Caco-2 (cell line): ENCODE data around the gene TBKBP1. TPM values are rescaled to one million over a fixed set of nuclear protein-coding genes. Genes with fewer than 3 reads are reported as not detected.

Experiments
- BruUV-seq: library from RNA; stranded (reverse); fragments of 400-500 nt; replicated peaks from 2 replicates; lab custom pipeline; 2021; lab: Mats Ljungman, UMichigan
- CTCF ChIA-PET: fragments of 300-600 bp; sonication (Branson Sonifier 250); formaldehyde crosslinking; loops from one replicate; lab custom pipeline; 2022; ENCODE audit warnings: antibody characterized with exemption; lab: Charles Lee
- POLR2A ChIA-PET: fragments of 300-600 bp; sonication (Branson Sonifier 250); formaldehyde crosslinking; loops from one replicate; lab custom pipeline; 2022; ENCODE audit warnings: antibody characterized with exemption; lab: Charles Lee
- DNase-seq, 2 experiments: peaks; one replicate each; pipeline versions ENCODE4 v3.0.0 to v3.0.0-alpha.2; 2020 to 2022
- H3K27me3 ChIP-seq: replicated peaks from 2 replicates; pipeline ENCODE4 v1.6.0; 2011; ENCODE audit warnings: low read length; ENCODE audit not compliant: control insufficient read depth, insufficient read depth
- H3K36me3 ChIP-seq: 2 replicates; pipeline ENCODE4 v1.5.1; 2011; ENCODE audit warnings: low read length; ENCODE audit not compliant: control insufficient read depth, insufficient read depth
- H3K4me1 ChIP-seq: fragments of 250-450 bp; sonication (Bioruptor Pico); 2 replicates; pipeline ENCODE4 v1.5.1; 2020; ENCODE audit warnings: mild to moderate bottlenecking
- H3K4me3 ChIP-seq: 2 replicates; pipeline ENCODE4 v1.5.1; 2011; ENCODE audit warnings: low read depth, mild to moderate bottlenecking, control low read depth, low read length
- H3K9me3 ChIP-seq: fragments of 250-450 bp; sonication (Bioruptor Pico); 2 replicates; pipeline ENCODE4 v1.5.1; 2020; ENCODE audit warnings: mild to moderate bottlenecking, moderate library complexity
- H3K27ac Mint-ChIP-seq: one replicate; pipeline ENCODE4 v1.8.0; 2022; ENCODE audit warnings: mixed read lengths; ENCODE audit not compliant: unreplicated experiment
- H3K27me3 Mint-ChIP-seq: one replicate; pipeline ENCODE4 v1.8.0; 2022; ENCODE audit warnings: mixed read lengths; ENCODE audit not compliant: insufficient read depth, unreplicated experiment
- H3K36me3 Mint-ChIP-seq: one replicate; pipeline ENCODE4 v1.8.0; 2022; ENCODE audit warnings: mild to moderate bottlenecking, mixed read lengths; ENCODE audit not compliant: insufficient read depth, unreplicated experiment
- H3K4me1 Mint-ChIP-seq: one replicate; pipeline ENCODE4 v1.8.0; 2022; ENCODE audit warnings: low read depth, mixed read lengths; ENCODE audit not compliant: unreplicated experiment
- H3K4me3 Mint-ChIP-seq: one replicate; pipeline ENCODE4 v1.8.0; 2022; ENCODE audit warnings: mild to moderate bottlenecking, moderate library complexity, mixed read lengths; ENCODE audit not compliant: unreplicated experiment
- H3K9me3 Mint-ChIP-seq: one replicate; pipeline ENCODE4 v1.8.0; 2022; ENCODE audit warnings: mixed read lengths; ENCODE audit not compliant: unreplicated experiment
- CTCF ChIP-seq, 2 experiments: fragments of 200-600 bp in 1 of 2; IDR thresholded peaks; 1 replicate in 1 of 2; 2 replicates in 1 of 2; pipeline versions ENCODE4 v1.5.1 to v1.8.0; 2011 to 2022; ENCODE audit warnings: antibody characterized with exemption in 1 of 2, control low read depth in 1 of 2, inconsistent platforms in 1 of 2, low read depth in 1 of 2, low read length in 1 of 2, mild to moderate bottlenecking in 1 of 2, moderate library complexity in 1 of 2; ENCODE audit not compliant: insufficient read depth in 1 of 2, severe bottlenecking in 1 of 2, unreplicated experiment in 1 of 2
- intact Hi-C: fragments of 100-400 bp; cut with micrococcal nuclease; formaldehyde crosslinking; loops from one replicate; pipeline ENCODE4 v1.10.0; 2022; ENCODE audit not compliant: unreplicated experiment
- total RNA-seq: library from RNA; stranded (reverse); gene quantifications from 2 replicates; pipeline ENCODE4 v1.2.3, GENCODE V29; 2022

Gene TBKBP1
- total RNA-seq, 1 experiment from 2014 or later = 27.4 TPM

- Mint-ChIP-seq H3K4me1 (peaks cover 27% of the 10 kb centered on the region), H3K27ac (peak within 1 kb of the TSS; percentile 83), H3K27me3 (no peaks in the 10 kb centered on the region), H3K36me3 (peaks cover 56% of the 10 kb centered on the region), H3K4me3 (peak within 1 kb of the TSS; percentile 87), H3K9me3 (no peaks in the 10 kb centered on the region)
- H3K4me3 ChIP-seq = peak within 1 kb of the TSS; percentile 92
- H3K36me3 ChIP-seq = peaks cover 5% of the 10 kb centered on the region
- intact Hi-C loops = loop anchor here (1.0 to 2.0 kb wide), 2 partner anchors 27 to 31 kb away; no protein-coding TSS in a partner anchor
- peaks cover 29% of the 10 kb centered on the region for H3K4me1 ChIP-seq
- H3K9me3 ChIP-seq = no peaks in the 10 kb centered on the region
- DNase-seq = peak; percentile 100
- CTCF ChIA-PET = interaction anchor here (0.6 to 3.7 kb wide), 16 partner anchors 15 to 298 kb away, joined by 3 to 50 read pairs (median 4); partner anchors contain the start of genes LRRC46, MRPL10, OSBPL7 and TBX21
- no TSS peak for BruUV-seq
- peak in 1 of 2 experiments; percentile 2 for TF ChIP-seq CTCF (IDR thresholded peaks at IDR 0.05; ENCODE audit: insufficient read depth in 1 of 2, low read depth in 1 of 2, low read length in 1 of 2, severe bottlenecking in 1 of 2, unreplicated experiment in 1 of 2)
- no peaks in the 10 kb centered on the region for H3K27me3 ChIP-seq
- POLR2A ChIA-PET = interaction anchor here (0.5 to 2.5 kb wide), 32 partner anchors 9 to 459 kb away, joined by 3 to 30 read pairs (median 4); partner anchors contain the start of genes LRRC46, MRPL10, PNPO and SNX11
Observed at GRCh38 chr17:47649153-47649971, 44.6 kb upstream of the TBKBP1 start, which contains the start of gene KPNB1. Gene KPNB1 (plus strand): TSS chr17:47649919. CDS start chr17:47650245, 326 bp downstream.

GRCh38 chr17:47649972-47650524 is 43.9 kb upstream of the TBKBP1 start:
- ChIA-PET POLR2A (interaction anchor here (0.5 to 2.5 kb wide), 33 partner anchors 9 to 1078 kb away, joined by 3 to 30 read pairs (median 5); partner anchors contain the start of genes HOXB13, LRRC46, MRPL10 and PNPO), CTCF (interaction anchor here (0.7 to 3.7 kb wide), 15 partner anchors 14 to 297 kb away, joined by 3 to 50 read pairs (median 5); partner anchors contain the start of genes OSBPL7 and TBX21)
- peaks cover 7% of the 10 kb centered on the region for H3K36me3 ChIP-seq
- no peak for DNase-seq
- H3K9me3 ChIP-seq = no peaks in the 10 kb centered on the region
- H3K4me3 Mint-ChIP-seq = peak overlapping the region; percentile 87
- H3K4me1 ChIP-seq = peaks cover 29% of the 10 kb centered on the region
- no peaks in the 10 kb centered on the region for H3K27me3 Mint-ChIP-seq
- peaks cover 63% of the 10 kb centered on the region for H3K36me3 Mint-ChIP-seq
- intact Hi-C loops = loop anchor here (1.0 to 2.0 kb wide), 2 partner anchors 28 to 31 kb away; no protein-coding TSS in a partner anchor
- no peaks in the 10 kb centered on the region for H3K9me3 Mint-ChIP-seq
- H3K27ac Mint-ChIP-seq = peak overlapping the region; percentile 83
- no peak for TF ChIP-seq CTCF (IDR thresholded peaks at IDR 0.05; ENCODE audit: insufficient read depth in 1 of 2, low read depth in 1 of 2, low read length in 1 of 2, severe bottlenecking in 1 of 2, unreplicated experiment in 1 of 2)
- peak overlapping the region; percentile 92 for H3K4me3 ChIP-seq
- H3K4me1 Mint-ChIP-seq = peaks cover 34% of the 10 kb centered on the region
- no peaks in the 10 kb centered on the region for H3K27me3 ChIP-seq
- BruUV-seq = no TSS peak
